Cardiac fibroblast (primary cell): ENCODE data around the gene CCDC91.
A peak's percentile ranks its signal among the peaks of the same experiment; 100 is the strongest.

Experiments
- DNase-seq, 2 donors: peaks; one replicate each; pipeline versions ENCODE4 v3.0.0 to v3.0.0-alpha.2; 2010; ENCODE audit warnings: low read depth in 2 of 2
- H3K4me3 ChIP-seq, 2 donors: replicated peaks in 1 of 2; 1 replicate in 1 of 2; 2 replicates in 1 of 2; pipeline ENCODE4 v1.5.1; 2011; ENCODE audit warnings: low read depth in 2 of 2, low read length in 2 of 2, mild to moderate bottlenecking in 2 of 2, moderate library complexity in 1 of 2
- TF ChIP-seq, protein P1 (sequence below): IDR thresholded peaks from one replicate; pipeline ENCODE4 v1.5.1; 2011; ENCODE audit warnings: low read depth, mild to moderate bottlenecking, low read length, inconsistent platforms

Gene CCDC91

GRCh38 chr12:28497889-28498411 lies 307.7 kb downstream of the CCDC91 start:
- no peak overlapping the region for H3K4me3 ChIP-seq
- TF ChIP-seq, protein P1, sequence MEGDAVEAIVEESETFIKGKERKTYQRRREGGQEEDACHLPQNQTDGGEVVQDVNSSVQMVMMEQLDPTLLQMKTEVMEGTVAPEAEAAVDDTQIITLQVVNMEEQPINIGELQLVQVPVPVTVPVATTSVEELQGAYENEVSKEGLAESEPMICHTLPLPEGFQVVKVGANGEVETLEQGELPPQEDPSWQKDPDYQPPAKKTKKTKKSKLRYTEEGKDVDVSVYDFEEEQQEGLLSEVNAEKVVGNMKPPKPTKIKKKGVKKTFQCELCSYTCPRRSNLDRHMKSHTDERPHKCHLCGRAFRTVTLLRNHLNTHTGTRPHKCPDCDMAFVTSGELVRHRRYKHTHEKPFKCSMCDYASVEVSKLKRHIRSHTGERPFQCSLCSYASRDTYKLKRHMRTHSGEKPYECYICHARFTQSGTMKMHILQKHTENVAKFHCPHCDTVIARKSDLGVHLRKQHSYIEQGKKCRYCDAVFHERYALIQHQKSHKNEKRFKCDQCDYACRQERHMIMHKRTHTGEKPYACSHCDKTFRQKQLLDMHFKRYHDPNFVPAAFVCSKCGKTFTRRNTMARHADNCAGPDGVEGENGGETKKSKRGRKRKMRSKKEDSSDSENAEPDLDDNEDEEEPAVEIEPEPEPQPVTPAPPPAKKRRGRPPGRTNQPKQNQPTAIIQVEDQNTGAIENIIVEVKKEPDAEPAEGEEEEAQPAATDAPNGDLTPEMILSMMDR: no peak
- DNase-seq: peak; percentile 31 to 49

GRCh38 chr12:28498850-28499249 lies 308.6 kb downstream of the CCDC91 start:
- TF ChIP-seq, protein P1: no peak
- peak in 1 of 2 donors; percentile 52 for DNase-seq
- no peak overlapping the region for H3K4me3 ChIP-seq

DNA sequence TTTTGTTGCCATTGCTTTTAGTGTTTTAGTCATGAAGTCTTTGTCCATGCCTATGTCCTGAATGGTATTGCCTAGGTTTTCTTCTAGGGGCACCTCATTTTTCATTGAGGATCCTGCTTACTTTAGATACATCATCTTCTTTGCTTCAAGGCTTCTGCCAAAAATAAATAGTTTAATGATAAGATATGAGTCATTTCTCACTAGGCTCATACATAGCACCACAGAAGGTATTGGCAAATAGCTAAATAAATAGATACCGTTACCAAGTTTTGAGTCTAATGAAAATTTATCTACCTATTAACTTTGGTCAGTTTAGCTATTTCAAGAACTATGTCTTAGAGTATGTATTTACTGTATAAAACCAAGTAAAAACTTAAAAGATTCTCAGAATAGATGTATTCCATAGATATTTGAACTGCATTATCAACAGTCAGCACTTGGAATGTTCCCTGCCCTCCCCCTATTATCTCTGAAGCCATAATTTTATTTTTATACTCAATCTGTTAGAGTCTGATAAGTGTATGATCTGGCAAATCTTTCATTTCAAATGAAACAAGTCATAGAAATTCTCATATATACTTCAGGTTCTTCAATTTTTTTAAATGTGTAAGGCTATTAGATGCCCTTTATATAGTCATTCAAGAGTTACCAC lies 310.2 kb downstream of the CCDC91 start:
- DNase-seq: peak; percentile 36 to 47
- H3K4me3 ChIP-seq: no peak overlapping the region
- TF ChIP-seq, protein P1: no peak

- TF ChIP-seq, protein P1: no peak
- DNase-seq: no peak
- no peak overlapping the region for H3K4me3 ChIP-seq
Measured at GRCh38 chr12:28506271-28506670, 316.0 kb downstream of the CCDC91 start.

DNA sequence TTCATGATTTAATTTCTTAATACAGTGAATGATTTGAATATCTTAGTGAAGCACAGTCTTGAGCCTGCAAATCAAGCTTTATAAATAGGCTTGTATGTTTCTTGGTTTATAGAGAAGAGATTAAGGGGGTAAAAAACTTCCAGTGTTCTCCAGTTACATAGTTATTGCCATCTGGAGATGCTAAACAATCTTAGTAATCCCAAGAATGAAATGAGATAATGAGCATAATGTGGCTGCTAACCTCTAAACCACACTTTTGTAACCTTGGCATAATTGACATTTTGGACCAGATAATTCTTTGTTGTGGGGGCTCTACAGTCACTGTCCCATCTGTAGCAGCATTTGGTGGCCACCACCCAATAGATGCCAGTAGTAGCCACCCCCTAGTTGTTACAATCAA lies 316.8 kb downstream of the CCDC91 start:
- no peak overlapping the region for H3K4me3 ChIP-seq
- DNase-seq: peak; percentile 21 to 72
- TF ChIP-seq, protein P1: no peak

- no peak overlapping the region for H3K4me3 ChIP-seq
- TF ChIP-seq, protein P1: no peak
Measured at GRCh38 chr12:28507867-28508266, 317.6 kb downstream of the CCDC91 start.

DNA sequence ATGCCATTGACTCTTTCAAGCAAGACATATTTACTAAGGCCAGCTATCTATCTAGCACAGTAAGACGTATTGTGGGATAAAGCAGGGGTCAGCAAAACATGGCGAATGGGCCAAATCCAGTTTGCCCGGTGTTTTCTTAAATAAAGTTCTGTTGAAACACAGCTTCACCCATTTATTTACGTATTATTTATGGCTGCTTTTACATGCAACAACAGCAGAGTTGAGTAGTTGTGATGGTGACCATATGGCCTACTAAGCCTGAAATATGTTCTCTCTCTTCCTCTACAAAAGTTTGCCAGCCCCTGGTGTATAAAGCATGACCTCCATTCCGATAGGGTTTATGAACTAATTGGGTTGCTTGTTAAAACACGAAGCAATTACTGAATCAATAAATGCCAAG lies 322.1 kb downstream of the CCDC91 start:
- TF ChIP-seq, protein P1: no peak
- no peak overlapping the region for H3K4me3 ChIP-seq
- no peak for DNase-seq

More at GRCh38 chr12:28507867-28508266, 317.6 kb downstream of the CCDC91 start:
- DNase-seq: no peak
